VCaP (cell line): ENCODE results near the gene SARM1.

Experiments
- H3K27ac ChIP-seq: fragments of 450-650 bp; 2 replicates; pipeline ENCODE4 v1.5.1; 2017
- TF ChIP-seq, protein P1 (sequence below): fragments of 450-650 bp; conservative IDR thresholded peaks from 2 replicates; pipeline ENCODE4 v1.5.1; 2017; ENCODE audit warnings: mild to moderate bottlenecking, moderate library complexity

SARM1 gene

DNA sequence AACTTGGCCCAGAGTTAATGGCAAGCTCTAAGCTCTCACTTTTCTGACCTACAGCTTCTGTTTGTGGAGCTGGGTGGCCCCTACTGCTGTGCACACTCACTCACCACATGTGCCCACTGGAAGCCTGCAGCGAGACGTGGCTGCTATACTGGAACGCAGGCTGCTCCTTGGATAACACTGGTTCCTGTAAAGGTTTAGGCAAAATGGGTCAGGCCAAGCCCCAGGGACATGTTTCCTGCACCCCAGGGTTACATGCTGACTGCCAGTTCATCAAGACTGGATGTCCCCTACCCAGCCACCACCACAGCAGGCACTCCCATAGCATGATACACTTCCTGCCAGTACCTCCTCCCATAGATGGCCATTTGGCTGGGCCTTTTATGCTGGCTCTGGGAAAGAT, 22.5 kb upstream of the SARM1 start:
- H3K27ac ChIP-seq: peak overlapping the region; percentile 77

DNA sequence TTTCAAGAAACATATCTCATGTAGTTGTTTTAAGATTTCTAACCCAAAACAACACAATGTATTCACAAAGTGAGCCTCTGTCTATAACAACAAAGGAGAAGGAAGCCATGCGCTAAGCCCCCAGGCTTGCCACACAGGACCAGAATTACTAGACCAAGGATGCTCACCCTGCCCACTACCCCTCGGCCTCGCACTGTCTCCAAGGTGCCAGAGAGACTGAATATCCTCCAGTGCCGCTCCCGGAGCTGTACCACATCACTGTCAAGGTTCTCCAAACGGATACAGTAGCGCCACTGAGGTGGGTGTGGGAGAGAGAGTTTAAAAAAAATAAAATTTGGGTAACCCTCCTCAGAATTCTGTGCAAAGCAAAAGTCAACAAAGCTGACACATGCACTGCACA, 21.2 kb upstream of the SARM1 start:
- no peak overlapping the region for H3K27ac ChIP-seq
- TF ChIP-seq, protein P1, sequence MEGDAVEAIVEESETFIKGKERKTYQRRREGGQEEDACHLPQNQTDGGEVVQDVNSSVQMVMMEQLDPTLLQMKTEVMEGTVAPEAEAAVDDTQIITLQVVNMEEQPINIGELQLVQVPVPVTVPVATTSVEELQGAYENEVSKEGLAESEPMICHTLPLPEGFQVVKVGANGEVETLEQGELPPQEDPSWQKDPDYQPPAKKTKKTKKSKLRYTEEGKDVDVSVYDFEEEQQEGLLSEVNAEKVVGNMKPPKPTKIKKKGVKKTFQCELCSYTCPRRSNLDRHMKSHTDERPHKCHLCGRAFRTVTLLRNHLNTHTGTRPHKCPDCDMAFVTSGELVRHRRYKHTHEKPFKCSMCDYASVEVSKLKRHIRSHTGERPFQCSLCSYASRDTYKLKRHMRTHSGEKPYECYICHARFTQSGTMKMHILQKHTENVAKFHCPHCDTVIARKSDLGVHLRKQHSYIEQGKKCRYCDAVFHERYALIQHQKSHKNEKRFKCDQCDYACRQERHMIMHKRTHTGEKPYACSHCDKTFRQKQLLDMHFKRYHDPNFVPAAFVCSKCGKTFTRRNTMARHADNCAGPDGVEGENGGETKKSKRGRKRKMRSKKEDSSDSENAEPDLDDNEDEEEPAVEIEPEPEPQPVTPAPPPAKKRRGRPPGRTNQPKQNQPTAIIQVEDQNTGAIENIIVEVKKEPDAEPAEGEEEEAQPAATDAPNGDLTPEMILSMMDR: no peak

More for the DNA sequence above, 22.5 kb upstream of the SARM1 start:
- TF ChIP-seq, protein P1: no peak

DNA sequence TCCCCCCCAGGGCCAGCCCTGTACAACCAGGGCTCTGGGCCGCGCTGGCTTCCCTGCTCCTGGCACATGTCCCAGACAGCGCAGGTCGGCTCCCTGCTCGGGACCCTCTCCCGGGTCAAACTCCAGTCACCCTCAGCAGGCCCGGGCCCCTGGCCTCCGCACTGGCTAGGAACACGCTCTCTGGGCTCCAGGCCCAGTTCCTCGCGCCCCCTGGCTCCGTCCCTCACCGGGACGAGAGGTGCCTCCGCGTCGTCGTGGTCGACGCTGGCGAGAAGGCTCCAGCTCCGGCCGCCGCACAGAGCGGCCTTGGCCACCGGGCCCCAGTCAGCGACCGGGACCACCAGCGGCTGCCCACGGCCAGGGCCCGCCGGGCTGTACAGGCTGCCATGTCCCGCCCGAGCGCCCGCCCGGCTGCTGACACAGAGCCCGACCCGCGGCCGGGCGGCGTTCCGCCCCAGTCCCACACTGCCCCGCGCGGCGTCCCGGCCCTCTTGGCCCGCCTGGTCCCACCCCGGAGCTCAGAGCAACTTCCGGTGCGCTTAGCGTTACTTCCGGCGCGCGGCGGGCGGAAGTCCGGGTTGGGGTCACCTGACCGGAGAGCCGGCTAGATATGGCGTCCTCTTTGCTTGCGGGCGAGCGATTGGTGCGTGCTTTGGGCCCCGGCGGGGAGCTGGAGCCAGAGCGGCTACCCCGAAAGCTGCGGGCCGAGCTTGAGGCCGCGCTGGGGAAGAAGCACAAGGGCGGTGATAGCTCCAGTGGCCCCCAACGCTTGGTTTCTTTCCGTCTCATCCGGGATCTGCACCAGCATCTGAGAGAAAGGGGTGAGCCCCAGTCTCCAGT, 14.2 kb upstream of the SARM1 start, which contains the start of gene POLDIP2:
Gene POLDIP2 (minus strand): TSS at position 467 of the 840 bp plus-strand sequence. CDS start 79 bp downstream, at position 388.
- TF ChIP-seq, protein P1: 0 out of 2 replicates have a peak, but pooled peaks have one; percentile 9
- H3K27ac ChIP-seq: peak within 1 kb of the TSS; percentile 95

DNA sequence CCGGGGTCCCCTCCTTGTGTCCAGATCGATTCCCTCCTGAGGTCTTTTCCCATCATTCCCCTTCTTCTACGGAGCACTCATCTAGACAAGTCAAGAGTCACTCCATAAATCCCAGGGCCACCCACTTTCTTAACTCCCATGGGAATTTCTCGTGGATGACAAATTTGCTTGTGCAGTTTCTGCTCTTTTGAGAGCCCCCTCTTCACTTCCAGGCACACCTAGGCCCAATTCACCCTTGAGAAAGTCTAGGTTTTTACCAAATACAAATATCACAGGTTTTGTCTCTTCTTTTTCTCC, 13.6 kb upstream of the SARM1 start:
- peak overlapping the region; percentile 95 for H3K27ac ChIP-seq
- TF ChIP-seq, protein P1: no peak

DNA sequence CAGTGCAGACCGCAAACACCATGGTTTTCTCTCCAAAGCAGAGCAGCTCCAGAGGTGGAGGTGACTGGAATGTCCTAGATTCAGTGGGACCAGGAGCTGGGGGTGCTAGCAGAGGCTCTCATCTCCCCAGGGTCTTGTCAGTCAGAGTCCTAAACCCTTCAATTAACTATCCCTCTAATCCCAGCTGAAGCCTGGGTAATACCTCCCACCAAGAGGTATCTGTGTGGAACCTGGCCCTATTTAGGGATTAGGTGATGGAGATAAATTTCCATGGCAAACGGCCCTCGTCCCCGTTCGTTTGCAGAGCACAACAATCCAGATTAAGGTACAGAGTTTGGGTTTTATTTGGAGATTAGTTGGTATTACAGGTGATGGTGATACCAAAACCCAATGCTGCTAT, 8.3 kb upstream of the SARM1 start:
- TF ChIP-seq, protein P1: no peak
- H3K27ac ChIP-seq: no peak overlapping the region

DNA sequence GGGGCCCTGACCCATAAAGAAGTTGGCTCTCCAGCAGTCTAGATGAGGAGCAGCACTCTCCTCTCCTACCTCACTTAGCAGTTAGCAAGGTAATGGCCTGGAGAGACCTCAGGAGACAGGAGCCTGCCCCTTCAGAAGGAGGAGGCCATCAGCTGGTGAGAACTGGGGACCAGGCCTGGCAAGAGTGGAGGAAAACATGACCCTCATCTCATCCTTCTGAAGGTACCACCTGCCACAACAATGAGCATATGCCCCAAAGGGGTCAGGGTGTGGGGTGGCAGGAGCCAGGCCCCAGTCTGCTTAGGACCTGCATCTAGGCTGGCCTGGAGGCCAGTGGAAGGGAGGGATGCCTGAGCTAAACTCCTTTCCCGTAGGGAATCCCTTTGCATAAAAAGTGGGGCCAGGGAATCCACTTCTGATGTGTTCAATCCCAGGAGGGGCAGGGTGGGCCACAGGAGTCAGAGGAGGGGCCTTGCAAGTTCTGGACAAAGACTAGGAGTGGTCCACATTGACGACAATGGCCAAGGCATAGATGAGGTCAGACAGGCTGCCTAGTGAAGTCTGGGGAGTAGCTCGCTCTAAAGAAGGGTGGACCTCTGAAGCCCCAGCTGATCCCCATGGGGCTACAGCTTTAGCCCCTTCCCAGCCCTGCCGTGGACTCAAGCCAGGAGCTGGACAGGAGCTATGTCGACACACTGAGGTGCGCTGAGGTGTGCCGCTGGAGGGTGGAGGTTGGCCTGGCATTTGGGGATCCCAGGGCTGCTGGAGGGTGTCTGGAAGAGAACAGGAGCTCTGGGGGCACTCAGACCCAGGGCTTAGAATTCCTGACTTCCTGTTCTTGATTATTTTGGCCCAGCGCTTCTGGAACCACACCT, 7.5 kb upstream of the SARM1 start:
- H3K27ac ChIP-seq: no peak overlapping the region
- TF ChIP-seq, protein P1: no peak

DNA sequence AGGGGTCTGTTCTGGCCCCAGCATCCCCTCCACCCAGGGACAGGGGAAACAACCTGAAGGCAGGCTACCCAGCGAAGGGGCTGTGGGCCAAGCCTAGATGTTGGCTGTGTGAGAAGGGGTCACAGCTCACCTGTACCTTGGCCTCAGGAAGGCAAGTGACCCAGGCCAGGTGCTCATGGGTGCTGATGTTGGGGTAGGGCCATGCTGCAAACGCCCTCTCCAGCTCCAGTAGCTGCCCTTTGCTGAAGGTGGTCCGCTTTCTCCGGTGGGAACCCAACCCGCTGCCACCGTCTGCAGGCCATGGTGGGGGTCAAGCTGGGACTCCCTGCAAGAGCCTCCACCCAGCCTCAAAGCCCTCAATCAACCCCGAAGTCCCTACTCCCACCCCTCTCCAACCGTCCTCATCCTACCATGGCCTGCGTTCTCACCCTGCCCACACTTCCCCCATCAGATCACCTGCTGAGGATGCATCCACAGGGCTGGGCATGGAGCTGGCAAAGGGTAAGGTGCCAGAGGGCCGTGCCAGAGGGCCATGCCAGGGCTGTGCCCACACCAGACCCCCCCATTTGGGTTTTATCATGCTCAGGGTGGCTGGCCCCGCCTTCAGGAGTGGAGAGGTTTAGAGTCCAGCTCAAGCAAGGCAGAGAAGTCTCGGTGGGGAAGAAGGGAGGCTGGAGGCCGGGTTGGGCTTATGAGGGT, 6.7 kb upstream of the SARM1 start, which contains the start of gene SEBOX:
Gene SEBOX (minus strand): TSS at position 535 of the 699 bp plus-strand sequence. CDS start 48 bp downstream, at position 487.
- no peak within 1 kb of the TSS for H3K27ac ChIP-seq
- TF ChIP-seq, protein P1: no peak
